HG03280 (cell line): ENCODE measurements around the gene NAALADL2.

Experiments used
- ATAC-seq: cut with Tn5 transposase; IDR thresholded peaks from one replicate; pipeline ENCODE4 v1.9.1; 2021; ENCODE audit warnings: mild to moderate bottlenecking, moderate library complexity; ENCODE audit not compliant: unreplicated experiment

Gene NAALADL2

DNA sequence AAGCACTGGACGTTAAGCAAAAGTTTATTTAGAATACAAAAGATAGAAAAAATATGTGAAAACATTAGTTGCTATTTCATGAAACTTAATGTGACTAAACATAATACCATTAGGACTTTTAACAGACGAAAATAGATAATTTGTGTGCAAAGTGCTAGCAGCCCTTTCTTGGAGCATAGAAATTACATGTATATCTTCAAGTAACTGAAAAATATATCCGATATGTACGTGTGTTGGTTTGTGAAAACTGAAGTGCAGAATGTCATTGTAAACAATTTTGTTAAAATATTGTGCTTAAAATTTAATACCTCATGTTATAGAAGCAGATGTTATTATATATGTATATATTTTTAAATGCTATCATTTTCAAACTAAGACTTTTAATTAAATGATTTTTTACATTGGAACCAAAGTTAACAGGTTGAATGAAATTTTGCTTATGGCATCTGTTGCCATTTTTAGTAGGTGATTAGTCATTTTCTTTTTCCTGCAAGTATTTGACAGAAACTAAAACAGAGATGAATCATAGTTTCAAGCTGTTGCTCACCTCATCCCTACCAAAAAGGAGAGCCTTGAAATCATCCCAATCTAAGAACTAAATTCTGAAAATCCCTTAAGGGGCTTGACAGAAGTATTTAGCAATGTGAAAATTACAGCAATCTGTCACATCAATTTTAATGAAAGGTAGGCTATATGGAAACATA lies 334.8 kb downstream of the NAALADL2 start:
- ATAC-seq, result no peak

DNA sequence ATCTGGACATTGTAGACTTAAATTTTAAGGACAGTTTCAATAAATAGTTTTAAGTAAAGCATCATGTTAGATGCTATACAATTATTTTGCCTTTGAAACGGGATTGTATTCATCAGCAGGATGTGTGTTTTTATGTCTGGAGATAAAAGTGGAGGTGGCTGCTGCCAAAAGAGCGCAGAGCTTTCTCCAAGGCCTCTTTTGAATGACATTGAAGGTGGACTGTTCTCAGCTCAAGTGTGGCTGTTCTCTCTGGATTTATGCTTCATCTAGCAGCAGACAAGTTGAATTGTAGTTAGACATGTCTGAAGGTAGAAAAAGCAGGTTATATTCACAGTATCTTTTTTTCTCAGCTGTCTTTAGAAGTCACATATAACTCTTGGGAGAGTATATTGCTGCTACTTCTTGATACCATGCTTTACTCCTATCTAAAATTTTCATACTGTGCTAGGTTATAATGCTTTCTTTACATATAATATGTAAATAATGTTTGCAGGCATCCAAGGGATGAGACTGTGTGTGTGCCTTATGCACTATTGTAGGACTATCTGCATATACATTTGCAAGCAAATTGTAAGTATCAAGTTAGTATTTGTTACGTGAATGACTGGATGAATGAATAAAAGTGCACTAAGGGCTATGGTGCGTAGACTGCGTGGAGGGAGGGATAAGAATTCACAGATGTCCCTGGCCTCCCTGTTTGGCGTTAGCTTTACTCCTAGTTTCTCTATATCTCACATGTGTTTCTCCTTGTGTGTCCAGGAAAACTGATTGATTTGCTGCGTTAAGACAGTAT lies 340.1 kb downstream of the NAALADL2 start:
- no peak for ATAC-seq

DNA sequence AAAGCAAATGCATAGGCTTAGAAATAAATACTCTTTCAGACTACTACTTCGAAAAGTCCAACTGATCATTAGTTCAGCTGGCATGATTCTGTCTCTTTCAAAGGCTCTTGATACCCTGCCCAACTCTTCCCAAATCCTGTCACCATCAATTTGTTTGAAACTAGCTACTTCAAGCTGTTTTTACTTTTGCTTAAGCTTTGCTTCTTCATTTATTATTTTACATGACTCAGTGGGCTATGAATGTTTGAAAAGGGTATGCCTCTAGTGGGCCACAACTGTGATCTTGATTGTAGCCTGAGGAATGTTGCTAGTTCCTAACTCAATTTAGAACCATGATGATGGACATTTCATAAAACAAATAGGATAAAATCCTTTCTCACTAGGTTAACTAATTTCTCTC lies 340.8 kb downstream of the NAALADL2 start:
- ATAC-seq, result no peak

DNA sequence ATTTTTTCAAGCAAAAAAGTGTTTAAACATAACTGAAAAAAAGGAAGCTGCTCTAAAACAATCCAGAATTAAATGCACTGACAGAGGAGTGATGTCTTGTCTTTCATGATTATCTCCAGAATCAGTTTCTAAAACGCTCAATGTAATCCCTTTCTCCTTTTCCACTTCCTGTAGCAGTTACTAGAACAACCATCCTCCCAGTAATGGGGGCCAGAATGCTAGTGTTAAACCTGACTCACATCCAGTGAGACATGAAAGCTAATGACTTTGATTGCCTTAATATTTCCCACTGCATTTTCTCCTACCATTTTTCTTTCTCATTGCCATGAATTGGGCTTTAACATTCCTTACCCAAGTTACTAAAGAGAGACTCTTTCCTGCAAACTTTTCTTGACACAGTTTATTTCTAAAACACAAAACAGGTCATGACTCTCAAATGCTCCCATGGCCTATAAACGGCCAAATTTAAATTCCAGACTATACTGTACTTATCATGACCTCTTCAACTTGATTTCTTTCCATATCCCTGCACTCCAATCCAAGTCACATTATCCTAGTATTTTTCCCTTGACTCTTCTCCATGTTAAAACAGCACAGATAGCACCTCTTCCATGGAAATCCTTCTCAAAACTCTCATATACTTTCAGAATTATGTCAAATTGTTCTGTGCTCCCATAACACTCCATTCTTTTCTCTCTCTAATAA lies 341.4 kb downstream of the NAALADL2 start:
- no peak for ATAC-seq

DNA sequence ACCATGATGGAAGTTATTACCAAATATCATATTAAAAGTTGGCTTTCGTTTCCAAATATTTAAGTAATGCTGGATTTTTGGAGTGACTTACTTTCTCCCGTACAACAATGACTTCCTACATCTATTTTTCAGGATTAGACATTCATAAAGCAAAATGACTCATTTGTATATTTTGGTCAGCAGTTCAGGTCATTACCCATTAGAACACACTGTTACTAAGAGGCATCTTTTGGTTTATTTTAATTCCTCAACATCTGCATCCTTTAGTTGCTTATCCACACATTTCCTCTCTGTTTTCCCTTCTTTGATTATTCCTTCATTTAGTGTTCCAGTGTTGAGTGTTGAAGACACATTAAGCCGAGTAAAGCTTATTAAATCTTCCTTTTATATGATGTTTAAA lies 348.2 kb downstream of the NAALADL2 start:
- no peak for ATAC-seq

DNA sequence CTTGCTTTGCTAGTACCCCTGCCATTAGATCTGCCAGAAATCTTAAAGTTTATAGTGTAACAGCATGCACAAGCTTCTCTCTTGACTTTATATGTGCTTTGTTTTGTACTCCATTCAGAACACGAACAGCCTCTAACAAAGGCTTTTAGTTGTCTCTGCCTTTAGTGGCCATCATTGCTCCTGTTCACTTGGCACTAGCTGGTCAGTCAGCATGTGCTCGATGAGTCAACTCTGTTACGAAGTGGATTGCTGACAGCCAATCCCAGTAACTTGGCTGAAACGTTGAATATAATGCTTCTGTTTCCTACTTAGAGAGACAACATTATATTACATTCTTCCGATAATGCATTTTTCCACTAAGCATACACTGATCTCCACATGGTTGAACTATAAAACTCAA lies 349.2 kb downstream of the NAALADL2 start:
- ATAC-seq, result no peak

DNA sequence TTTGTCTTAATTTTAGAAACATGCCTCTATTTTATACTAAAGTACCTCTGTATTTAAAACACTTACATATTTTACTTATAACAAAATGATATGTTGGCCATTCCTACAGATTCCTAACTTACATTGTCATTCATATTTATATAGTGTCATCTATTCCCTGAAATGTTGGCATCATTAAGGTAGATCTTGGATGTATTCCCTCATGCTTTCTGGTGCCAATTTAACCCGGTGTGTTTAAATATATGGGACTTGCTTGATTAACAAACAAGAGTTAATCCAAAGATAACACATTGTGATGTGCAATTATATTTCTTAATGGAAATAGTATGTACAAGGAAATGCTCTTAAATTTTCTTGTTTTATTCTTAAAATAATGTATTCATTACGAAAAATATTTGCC lies 352.3 kb downstream of the NAALADL2 start:
- ATAC-seq, result no peak

DNA sequence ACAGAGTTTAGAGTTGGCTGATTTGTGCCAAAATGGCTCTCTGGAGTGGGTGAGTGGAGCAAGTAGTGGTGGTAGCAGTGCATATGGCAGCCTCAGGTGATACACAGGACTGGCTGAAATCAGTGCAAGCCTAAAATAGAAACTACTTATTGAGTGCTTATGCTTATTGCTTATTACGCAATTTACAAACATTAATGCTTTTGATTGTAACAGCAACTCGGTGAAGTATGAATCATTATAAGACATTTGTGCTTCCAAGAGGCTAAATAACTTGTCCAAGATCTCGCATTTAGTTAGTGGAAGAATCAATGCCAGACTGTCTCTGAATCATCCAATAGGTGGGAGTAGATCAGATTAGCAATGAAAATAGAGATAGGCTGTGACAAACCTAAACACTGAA lies 353.8 kb downstream of the NAALADL2 start:
- ATAC-seq, result no peak

DNA sequence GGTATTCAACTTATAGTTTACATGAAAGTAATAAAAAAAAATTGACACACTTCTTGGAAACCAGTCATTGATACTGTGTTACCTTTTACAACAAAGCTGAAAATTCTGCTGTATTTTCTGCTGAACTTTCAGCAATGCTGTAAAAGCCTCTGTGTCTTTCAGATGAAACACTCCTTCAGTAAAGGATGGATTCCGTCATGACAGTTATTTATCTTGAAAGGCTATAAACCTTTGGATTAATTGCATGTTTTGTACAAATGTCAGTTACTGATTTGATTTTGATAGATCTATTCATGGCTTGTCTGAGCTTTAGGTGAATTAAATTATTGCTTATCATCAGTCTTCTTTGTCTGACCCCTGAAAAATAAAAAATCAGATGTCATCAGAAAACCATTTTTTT lies 355.1 kb downstream of the NAALADL2 start:
- ATAC-seq, result no peak

DNA sequence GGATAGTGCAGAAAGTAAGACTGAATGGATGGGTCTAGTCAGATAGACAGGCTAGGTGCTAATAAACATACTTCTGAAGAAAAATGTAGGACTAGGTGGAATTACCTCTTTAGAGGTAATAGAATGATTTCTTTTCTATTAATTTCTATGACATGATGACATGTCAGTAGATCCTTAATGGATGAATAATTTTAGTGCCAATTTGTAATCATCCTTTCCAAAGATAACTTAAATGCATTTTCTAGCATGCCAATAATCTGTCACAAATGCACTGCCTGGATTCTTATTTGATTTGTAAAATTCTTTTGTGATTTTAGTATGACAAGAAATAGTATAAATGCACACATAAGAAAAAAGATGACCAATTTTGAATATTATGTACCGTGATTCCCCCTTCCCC lies 356.7 kb downstream of the NAALADL2 start:
- ATAC-seq, result no peak

DNA sequence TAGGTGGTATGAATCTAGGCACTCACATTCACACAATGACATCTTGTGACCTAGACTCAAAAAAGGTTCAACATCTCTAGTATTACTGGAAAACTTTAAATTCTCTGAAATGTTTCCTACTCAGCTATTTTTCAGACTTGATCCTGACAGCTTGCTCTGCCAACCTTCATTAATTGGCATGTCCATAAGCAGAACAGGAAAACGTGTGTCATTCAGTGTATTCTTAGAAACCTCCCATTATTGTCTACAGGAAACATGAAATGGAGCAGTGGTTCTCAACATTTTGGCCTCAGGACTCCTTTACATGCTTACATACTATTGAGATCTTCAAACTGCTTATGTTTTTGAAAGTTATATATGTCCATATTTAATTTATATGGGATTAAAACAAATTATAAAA lies 363.2 kb downstream of the NAALADL2 start:
- ATAC-seq, result no peak

DNA sequence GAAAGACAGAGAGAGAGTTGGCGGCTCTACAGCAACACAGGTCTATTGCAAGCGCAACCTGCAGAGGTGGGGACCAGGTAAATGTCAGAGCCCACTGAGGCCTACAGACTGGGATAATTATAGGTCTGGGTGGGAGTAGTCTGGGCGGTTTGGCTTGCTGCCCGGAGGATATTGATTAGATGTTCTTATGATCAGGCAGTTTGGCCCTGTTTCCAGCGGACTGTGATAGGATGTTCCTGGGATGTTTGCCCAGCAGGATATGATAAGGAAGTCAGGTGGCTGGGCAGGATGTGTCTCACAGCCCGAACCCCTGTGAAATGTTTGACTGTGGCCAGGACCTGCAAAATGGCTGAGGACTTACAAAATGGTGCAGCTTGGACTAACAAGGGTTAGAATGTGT lies 364.9 kb downstream of the NAALADL2 start:
- ATAC-seq, result no peak

DNA sequence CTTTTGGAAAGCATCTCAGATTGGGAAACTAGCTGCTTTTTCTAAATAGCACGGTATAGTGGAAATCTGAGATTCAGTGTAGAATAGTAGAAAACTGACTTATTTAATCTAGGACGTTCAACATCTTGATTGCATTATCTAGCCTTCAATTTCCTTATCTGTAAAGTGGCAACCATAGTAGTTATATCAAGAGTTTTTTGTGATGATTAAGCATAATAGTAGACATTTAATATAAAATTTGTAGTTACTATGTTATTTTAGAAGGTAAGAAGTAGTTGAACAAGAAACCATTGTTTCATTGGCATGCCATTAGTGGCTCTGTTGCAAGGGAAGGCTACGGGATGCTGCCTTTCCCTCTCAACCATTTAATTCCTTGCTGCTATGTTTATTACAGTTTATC lies 367.3 kb downstream of the NAALADL2 start:
- no peak for ATAC-seq

DNA sequence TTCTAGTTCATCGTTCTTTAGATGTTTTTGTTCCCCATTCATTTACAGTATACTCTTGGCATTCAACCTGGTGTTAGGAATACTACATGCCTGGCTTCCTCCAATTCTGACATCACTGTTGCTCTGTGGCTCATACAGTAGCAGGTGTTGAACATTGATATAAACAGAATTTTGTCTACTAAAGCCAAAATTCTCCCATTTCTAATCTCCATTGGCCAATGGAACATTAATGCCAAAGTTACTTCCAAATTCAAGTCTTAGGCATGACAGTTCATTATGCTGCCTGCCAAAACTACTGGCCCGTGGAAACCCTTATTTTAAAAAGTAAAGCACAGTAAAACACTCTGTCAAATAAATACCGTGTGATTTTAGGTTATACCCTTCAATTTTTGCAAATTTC lies 368.0 kb downstream of the NAALADL2 start:
- ATAC-seq, result no peak

DNA sequence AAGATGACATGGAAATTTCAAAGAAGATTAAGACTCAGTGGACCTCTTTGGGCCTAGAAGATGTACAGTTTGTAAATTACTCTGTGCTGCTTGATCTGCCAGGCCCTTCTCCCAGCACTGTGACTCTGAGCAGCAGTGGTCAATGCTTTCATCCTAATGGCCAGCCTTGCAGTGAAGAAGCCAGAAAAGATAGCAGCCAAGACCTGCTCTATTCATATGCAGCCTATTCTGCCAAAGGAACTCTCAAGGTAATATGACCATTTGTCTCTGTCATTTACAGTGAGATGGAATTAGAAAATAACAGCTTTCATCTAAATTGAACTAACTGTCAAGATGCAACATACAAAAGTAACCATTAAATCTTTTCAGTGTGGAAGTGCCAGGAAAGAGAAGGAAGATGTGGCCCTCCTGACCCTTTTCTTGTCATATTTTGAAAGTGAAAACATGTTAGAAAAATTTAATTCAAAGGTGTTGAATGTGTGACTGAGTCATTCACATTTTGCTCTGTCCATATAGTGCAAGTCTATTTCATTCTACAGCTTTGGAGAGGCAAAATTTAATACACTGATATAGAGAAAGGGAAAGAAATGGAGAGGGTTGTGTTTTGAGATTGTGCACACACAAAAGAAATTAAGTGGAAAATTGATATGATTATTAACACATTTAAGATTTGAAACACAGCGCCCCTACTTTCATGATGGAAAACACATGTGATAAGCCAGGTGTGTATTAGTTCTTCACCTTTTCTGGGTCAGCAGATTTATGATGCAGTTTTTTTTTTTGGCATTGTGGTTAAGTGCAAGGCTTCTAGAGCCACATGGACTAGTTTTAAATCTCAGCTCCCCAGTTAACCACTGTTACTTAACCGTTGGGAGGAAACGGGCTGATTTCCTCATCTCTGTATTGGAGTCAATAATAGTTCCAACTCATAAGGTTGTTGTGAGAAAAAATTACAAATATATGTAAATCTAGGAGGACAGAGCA lies 375.1 kb downstream of the NAALADL2 start:
- no peak for ATAC-seq

DNA sequence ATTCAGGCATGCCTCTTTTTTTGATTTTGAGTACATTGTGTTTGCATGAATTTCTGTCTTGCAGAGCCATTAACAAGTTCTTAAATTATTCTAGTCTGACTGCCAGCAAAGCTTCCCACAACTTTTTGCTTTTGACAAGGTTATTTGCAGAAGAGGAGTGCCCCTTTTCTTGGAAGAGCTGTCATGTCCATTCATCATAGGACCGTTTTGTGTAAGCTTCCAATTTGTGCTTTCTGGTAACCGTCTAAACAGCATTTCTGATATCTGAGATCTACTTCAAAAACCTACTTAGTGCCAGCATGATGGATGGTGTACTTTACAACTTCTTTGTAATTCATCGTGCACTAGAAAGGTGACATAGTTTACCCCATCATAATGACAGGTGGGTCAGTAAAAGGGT lies 379.7 kb downstream of the NAALADL2 start:
- no peak for ATAC-seq

DNA sequence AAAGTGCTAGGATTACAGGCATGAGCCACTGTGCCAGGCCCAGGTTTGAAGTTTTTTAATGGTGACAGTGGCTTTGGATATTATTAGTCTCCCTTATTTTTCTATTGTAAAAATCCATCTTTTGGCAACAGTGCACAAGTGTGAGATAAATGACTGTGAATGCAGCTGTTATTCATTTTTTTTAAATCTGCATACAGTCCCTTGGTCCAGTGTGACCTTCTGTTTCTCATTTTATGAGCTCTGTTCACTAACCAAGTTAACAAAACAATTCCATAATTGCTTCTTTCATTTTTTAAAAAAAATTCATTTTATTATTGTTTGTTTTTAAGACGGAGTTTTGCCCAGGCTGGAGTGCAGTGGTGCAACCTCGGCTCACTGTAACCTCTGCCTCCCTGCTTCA lies 381.8 kb downstream of the NAALADL2 start:
- no peak for ATAC-seq

DNA sequence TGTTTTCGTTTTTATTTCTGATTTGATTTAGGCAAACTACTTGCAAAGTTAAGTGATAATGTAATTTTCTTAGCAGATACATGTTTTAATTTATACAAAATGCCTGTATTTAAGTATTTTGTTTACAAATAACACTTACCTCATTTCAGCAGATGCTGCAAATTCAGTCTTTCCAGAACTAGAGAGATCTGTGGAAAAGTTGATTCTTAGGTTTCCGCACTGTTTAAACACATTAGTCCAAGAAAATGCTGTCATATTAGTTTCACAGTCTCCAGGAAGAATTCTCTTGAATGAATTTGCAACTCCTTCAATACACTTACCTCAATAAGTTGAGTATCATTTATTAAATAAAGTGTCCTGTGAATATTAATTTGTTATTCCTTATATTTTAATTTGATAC lies 383.1 kb downstream of the NAALADL2 start:
- ATAC-seq, result no peak

DNA sequence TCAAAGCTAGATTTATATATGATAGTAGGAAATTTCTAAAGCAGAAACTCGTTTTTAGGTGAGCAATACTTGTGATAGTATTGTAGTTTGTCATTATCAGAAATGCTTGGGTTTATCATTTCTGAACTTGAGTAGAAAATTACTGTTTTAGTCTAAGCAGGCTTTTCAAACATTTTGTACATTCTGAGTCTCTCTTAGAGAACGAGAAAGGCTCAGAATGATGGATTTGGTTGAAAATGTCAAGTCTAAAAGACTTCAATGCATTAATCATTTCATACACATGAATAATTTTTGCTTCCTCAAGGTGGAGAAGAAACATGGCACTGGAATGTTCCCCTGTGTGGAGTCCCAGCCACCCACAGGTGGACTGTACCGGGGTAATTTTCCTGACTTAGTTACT lies 387.1 kb downstream of the NAALADL2 start:
- ATAC-seq, result no peak

DNA sequence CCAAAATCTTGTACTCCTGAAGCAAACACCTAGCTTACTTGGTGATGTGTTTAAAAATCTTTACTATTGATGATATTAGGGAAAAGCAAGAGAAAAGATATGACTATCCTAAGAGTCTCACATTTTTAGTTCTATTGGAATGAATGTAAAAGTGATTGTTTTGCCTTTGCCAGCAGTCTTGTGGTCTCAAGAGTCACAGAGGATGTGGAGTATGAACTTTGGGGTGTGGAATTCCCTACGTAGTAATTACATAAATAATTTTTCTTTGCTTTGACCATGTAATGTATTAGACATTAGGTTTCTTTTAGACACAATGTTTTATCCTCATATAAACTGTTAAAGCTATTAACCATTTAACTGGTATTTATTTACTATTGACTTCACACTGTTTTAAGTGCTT lies 387.6 kb downstream of the NAALADL2 start:
- no peak for ATAC-seq

DNA sequence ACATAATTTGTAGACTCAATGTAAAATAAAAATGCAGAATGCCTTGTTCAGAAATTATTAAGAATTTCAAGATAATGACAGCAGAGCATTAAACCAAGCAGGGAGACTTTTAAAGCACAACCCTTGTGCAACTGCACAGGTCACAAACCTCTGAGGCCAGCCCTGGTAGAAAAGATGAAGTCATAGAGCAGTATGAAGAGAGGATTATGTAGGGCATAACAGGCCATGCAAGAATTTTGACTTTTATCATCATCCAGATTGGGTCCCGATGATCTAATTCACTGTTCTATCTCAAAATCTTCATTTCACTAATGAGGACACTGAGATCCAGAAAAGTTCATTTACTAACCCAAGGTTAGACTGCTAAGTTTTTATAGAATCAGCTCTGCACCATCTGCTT lies 388.5 kb downstream of the NAALADL2 start:
- ATAC-seq, result no peak
